ENCODE results near the gene GBE1.

The GBE1 gene

DNA sequence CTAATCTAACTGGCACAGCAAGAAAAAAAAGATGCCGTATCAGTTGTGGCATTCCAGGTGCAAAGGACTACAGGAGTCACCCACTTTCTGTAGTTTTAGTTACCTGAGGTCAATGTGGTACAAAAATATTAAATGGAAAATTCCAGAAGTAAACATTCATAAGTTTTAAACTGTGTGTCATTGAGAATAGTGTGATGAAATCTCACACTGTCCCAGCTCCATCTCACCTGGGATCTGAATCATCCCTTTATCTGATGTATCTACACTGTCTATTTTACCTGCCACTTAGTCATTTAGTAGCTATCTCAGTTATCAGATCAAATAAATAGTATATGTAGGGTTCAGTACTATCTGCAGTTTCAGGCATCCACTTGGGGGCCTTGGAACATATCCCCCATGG lies 26.7 kb downstream of the GBE1 start:
- Histone ChIP-seq H3K27ac (replicated peaks) (no peak overlapping the region), H3K27me3 (ENCODE audit: insufficient read depth, poor library complexity, severe bottlenecking) (no peaks in the 10 kb centered on the region), H3K4me3 (replicated peaks; ENCODE audit: insufficient read depth, low read length) (no peak overlapping the region)
- TF ChIP-seq SPI1 (IDR thresholded peaks at IDR 0.05; ENCODE audit: borderline replicate concordance, low read depth), result no peak
- no peak for TF ChIP-seq CTCF (IDR thresholded peaks at IDR 0.05; ENCODE audit: insufficient read depth, low read length)
- no peak for TF ChIP-seq POLR2AphosphoS5 (IDR thresholded peaks at IDR 0.05; ENCODE audit: low read depth)
- DNase-seq (ENCODE audit: low read depth in 1 of 2, low spot score in 1 of 2), result no peak

DNA sequence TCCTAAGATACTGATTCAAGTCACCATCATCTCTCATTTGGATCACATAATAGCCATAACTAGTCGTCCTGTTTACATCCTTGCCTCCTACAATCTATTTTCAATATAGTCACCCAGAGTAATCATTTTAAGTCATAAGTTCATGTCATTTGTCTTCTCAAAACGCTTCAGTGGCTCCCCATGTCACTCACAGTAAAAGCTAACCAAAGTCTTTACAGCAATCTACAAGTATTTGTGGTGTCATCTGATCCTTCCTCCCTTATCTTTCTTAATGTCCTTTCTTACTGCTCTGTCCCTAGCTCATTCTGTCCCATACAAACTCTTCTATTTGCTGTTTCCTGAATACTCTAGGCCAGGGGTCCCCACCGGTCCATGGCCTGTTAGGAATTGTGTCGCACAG lies 28.8 kb downstream of the GBE1 start:
- TF ChIP-seq SPI1 (IDR thresholded peaks at IDR 0.05; ENCODE audit: borderline replicate concordance, low read depth) (no peak), GABPA (IDR thresholded peaks at IDR 0.05; ENCODE audit: low read depth) (no peak), CTCF (IDR thresholded peaks at IDR 0.05; ENCODE audit: insufficient read depth, low read length) (no peak), POLR2AphosphoS5 (IDR thresholded peaks at IDR 0.05; ENCODE audit: low read depth) (no peak)
- TF ChIP-seq, protein P1, sequence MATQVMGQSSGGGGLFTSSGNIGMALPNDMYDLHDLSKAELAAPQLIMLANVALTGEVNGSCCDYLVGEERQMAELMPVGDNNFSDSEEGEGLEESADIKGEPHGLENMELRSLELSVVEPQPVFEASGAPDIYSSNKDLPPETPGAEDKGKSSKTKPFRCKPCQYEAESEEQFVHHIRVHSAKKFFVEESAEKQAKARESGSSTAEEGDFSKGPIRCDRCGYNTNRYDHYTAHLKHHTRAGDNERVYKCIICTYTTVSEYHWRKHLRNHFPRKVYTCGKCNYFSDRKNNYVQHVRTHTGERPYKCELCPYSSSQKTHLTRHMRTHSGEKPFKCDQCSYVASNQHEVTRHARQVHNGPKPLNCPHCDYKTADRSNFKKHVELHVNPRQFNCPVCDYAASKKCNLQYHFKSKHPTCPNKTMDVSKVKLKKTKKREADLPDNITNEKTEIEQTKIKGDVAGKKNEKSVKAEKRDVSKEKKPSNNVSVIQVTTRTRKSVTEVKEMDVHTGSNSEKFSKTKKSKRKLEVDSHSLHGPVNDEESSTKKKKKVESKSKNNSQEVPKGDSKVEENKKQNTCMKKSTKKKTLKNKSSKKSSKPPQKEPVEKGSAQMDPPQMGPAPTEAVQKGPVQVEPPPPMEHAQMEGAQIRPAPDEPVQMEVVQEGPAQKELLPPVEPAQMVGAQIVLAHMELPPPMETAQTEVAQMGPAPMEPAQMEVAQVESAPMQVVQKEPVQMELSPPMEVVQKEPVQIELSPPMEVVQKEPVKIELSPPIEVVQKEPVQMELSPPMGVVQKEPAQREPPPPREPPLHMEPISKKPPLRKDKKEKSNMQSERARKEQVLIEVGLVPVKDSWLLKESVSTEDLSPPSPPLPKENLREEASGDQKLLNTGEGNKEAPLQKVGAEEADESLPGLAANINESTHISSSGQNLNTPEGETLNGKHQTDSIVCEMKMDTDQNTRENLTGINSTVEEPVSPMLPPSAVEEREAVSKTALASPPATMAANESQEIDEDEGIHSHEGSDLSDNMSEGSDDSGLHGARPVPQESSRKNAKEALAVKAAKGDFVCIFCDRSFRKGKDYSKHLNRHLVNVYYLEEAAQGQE (IDR thresholded peaks at IDR 0.05; ENCODE audit: insufficient replicate concordance, low read depth), result no peak
- no peak overlapping the region for H3K27ac ChIP-seq (replicated peaks)
- H3K27me3 ChIP-seq (ENCODE audit: insufficient read depth, poor library complexity, severe bottlenecking), result no peaks in the 10 kb centered on the region
- DNase-seq (ENCODE audit: low read depth in 1 of 2, low spot score in 1 of 2), result no peak
- H3K4me3 ChIP-seq (replicated peaks; ENCODE audit: insufficient read depth, low read length), result no peak overlapping the region

GRCh38 chr3:81728766-81729544 lies 32.5 kb downstream of the GBE1 start:
- DNase-seq (ENCODE audit: low read depth in 1 of 2, low spot score in 1 of 2), result no peak
- Histone ChIP-seq H3K27ac (replicated peaks) (no peak overlapping the region), H3K27me3 (ENCODE audit: insufficient read depth, poor library complexity, severe bottlenecking) (no peaks in the 10 kb centered on the region), H3K4me3 (replicated peaks; ENCODE audit: insufficient read depth, low read length) (no peak overlapping the region)
- TF ChIP-seq GABPA (IDR thresholded peaks at IDR 0.05; ENCODE audit: low read depth), result no peak
- TF ChIP-seq SPI1 (IDR thresholded peaks at IDR 0.05; ENCODE audit: borderline replicate concordance, low read depth), result no peak
- TF ChIP-seq, protein P1 (IDR thresholded peaks at IDR 0.05; ENCODE audit: insufficient replicate concordance, low read depth), result no peak
- TF ChIP-seq POLR2AphosphoS5 (IDR thresholded peaks at IDR 0.05; ENCODE audit: low read depth), result no peak
- no peak for TF ChIP-seq CTCF (IDR thresholded peaks at IDR 0.05; ENCODE audit: insufficient read depth, low read length)

- no peak for DNase-seq (ENCODE audit: low read depth in 1 of 2, low spot score in 1 of 2)
- Histone ChIP-seq H3K4me3 (replicated peaks; ENCODE audit: insufficient read depth, low read length) (no peak overlapping the region), H3K27me3 (ENCODE audit: insufficient read depth, poor library complexity, severe bottlenecking) (no peaks in the 10 kb centered on the region), H3K27ac (replicated peaks) (no peak overlapping the region)
- TF ChIP-seq SPI1 (IDR thresholded peaks at IDR 0.05; ENCODE audit: borderline replicate concordance, low read depth) (no peak), GABPA (IDR thresholded peaks at IDR 0.05; ENCODE audit: low read depth) (no peak), CTCF (IDR thresholded peaks at IDR 0.05; ENCODE audit: insufficient read depth, low read length) (no peak), POLR2AphosphoS5 (IDR thresholded peaks at IDR 0.05; ENCODE audit: low read depth) (no peak)
- TF ChIP-seq, protein P1 (IDR thresholded peaks at IDR 0.05; ENCODE audit: insufficient replicate concordance, low read depth), result no peak
Measured at GRCh38 chr3:81726735-81727134, 34.7 kb downstream of the GBE1 start.
